OCI-LY3 (cell line): Measurements from ENCODE around the gene SMC1B.

Experiments used
- H2AFZ ChIP-seq: fragments of 200-600, 300-600 bp; shearing (Covaris generic); 2 replicates; pipeline ENCODE4 v1.6.0; 2014; ENCODE audit warnings: antibody characterized with exemption, low read depth, low read length
- H3K27ac ChIP-seq: fragments of 200-600, 300-600 bp; sonication (generic); 2 replicates; pipeline ENCODE4 v1.5.1; 2014; ENCODE audit warnings: mild to moderate bottlenecking, low read length, moderate library complexity, mixed read lengths
- H3K27me3 ChIP-seq: fragments of 200-600, 300-600 bp; sonication (generic); 2 replicates; pipeline ENCODE4 v1.6.1; 2014; ENCODE audit warnings: low read depth, low read length, mixed read lengths
- H3K36me3 ChIP-seq: fragments of 200-600, 300-600 bp; sonication (generic); replicated peaks from 2 replicates; pipeline ENCODE3; 2014; ENCODE audit warnings: low read depth, low read length, mixed read lengths
- H3K4me1 ChIP-seq: fragments of 300-600, 200-600 bp; sonication (generic); 2 replicates; pipeline ENCODE4 v1.6.1; 2014; ENCODE audit warnings: low read length, mixed read lengths
- H3K4me2 ChIP-seq: fragments of 200-600, 300-600 bp; sonication (generic); 2 replicates; pipeline ENCODE4 v1.6.1; 2014; ENCODE audit warnings: low read length, mixed read lengths
- H3K4me3 ChIP-seq: fragments of 300-600, 200-600 bp; sonication (generic); 2 replicates; pipeline ENCODE4 v1.5.1; 2014; ENCODE audit warnings: antibody characterized with exemption, mild to moderate bottlenecking, low read length, moderate library complexity
- H3K79me2 ChIP-seq: fragments of 300-600, 200-600 bp; shearing (Covaris generic); 2 replicates; pipeline ENCODE4 v1.6.1; 2014; ENCODE audit warnings: mild to moderate bottlenecking, low read length, mixed read lengths
- H3K9ac ChIP-seq: fragments of 300-600, 200-600 bp; shearing (Covaris generic); 2 replicates; pipeline ENCODE4 v1.6.0; 2014; ENCODE audit warnings: mild to moderate bottlenecking, low read length, moderate library complexity
- H3K9me3 ChIP-seq: fragments of 200-600, 300-600 bp; shearing (Covaris generic); 2 replicates; pipeline ENCODE4 v1.6.1; 2014; ENCODE audit warnings: low read length, mixed read lengths; ENCODE audit not compliant: insufficient read depth
- H4K20me1 ChIP-seq: fragments of 200-600, 300-600 bp; sonication (generic); 2 replicates; pipeline ENCODE4 v1.6.1; 2016; ENCODE audit warnings: low read length, mixed read lengths; ENCODE audit not compliant: insufficient read depth
- EZH2phosphoT487 ChIP-seq: fragments of 200-600 bp; shearing (Covaris generic); IDR thresholded peaks from 2 replicates; pipeline ENCODE4 v1.6.1; 2018; ENCODE audit warnings: antibody characterized with exemption, mixed run types, low read depth
- TF ChIP-seq, protein P1 (sequence below): fragments of 200-600, 300-600 bp; sonication (generic); IDR thresholded peaks from 2 replicates; pipeline ENCODE4 v1.5.1; 2014; ENCODE audit warnings: antibody characterized with exemption, low read length, low read depth

The SMC1B gene

GRCh38 chr22:45455212-45455611, 41.8 kb upstream of the SMC1B start:
- Histone ChIP-seq H3K4me1 (no peaks in the 10 kb centered on the region), H3K4me3 (no peak overlapping the region), H3K79me2 (no peaks in the 10 kb centered on the region), H3K36me3 (no peaks in the 10 kb centered on the region), H3K4me2 (no peak overlapping the region), H3K27ac (no peak overlapping the region), H3K9me3 (no peaks in the 10 kb centered on the region), H3K9ac (no peak overlapping the region), H4K20me1 (no peaks in the 10 kb centered on the region), H2AFZ (no peak overlapping the region), H3K27me3 (peaks cover 28% of the 10 kb centered on the region)
- TF ChIP-seq, protein P1, sequence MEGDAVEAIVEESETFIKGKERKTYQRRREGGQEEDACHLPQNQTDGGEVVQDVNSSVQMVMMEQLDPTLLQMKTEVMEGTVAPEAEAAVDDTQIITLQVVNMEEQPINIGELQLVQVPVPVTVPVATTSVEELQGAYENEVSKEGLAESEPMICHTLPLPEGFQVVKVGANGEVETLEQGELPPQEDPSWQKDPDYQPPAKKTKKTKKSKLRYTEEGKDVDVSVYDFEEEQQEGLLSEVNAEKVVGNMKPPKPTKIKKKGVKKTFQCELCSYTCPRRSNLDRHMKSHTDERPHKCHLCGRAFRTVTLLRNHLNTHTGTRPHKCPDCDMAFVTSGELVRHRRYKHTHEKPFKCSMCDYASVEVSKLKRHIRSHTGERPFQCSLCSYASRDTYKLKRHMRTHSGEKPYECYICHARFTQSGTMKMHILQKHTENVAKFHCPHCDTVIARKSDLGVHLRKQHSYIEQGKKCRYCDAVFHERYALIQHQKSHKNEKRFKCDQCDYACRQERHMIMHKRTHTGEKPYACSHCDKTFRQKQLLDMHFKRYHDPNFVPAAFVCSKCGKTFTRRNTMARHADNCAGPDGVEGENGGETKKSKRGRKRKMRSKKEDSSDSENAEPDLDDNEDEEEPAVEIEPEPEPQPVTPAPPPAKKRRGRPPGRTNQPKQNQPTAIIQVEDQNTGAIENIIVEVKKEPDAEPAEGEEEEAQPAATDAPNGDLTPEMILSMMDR: no peak
- TF ChIP-seq EZH2phosphoT487: no peak

- Histone ChIP-seq H3K9ac (no peak overlapping the region), H3K27ac (no peak overlapping the region), H3K4me3 (no peak overlapping the region), H4K20me1 (no peaks in the 10 kb centered on the region), H3K4me1 (no peaks in the 10 kb centered on the region), H2AFZ (no peak overlapping the region), H3K79me2 (no peaks in the 10 kb centered on the region), H3K36me3 (no peaks in the 10 kb centered on the region), H3K27me3 (peaks cover 28% of the 10 kb centered on the region), H3K4me2 (no peak overlapping the region), H3K9me3 (no peaks in the 10 kb centered on the region)
- TF ChIP-seq, protein P1: no peak
- TF ChIP-seq EZH2phosphoT487: no peak
These were observed 40.9 kb upstream of the SMC1B start for GRCh38 chr22:45454275-45454674.

GRCh38 chr22:45453764-45454163, 40.4 kb upstream of the SMC1B start:
- Histone ChIP-seq H3K79me2 (no peaks in the 10 kb centered on the region), H3K4me2 (no peak overlapping the region), H3K9me3 (no peaks in the 10 kb centered on the region), H3K27me3 (peaks cover 28% of the 10 kb centered on the region), H3K27ac (no peak overlapping the region), H3K4me3 (no peak overlapping the region), H4K20me1 (no peaks in the 10 kb centered on the region), H3K9ac (no peak overlapping the region), H2AFZ (no peak overlapping the region), H3K4me1 (no peaks in the 10 kb centered on the region), H3K36me3 (no peaks in the 10 kb centered on the region)
- TF ChIP-seq, protein P1: no peak
- TF ChIP-seq EZH2phosphoT487: no peak

DNA sequence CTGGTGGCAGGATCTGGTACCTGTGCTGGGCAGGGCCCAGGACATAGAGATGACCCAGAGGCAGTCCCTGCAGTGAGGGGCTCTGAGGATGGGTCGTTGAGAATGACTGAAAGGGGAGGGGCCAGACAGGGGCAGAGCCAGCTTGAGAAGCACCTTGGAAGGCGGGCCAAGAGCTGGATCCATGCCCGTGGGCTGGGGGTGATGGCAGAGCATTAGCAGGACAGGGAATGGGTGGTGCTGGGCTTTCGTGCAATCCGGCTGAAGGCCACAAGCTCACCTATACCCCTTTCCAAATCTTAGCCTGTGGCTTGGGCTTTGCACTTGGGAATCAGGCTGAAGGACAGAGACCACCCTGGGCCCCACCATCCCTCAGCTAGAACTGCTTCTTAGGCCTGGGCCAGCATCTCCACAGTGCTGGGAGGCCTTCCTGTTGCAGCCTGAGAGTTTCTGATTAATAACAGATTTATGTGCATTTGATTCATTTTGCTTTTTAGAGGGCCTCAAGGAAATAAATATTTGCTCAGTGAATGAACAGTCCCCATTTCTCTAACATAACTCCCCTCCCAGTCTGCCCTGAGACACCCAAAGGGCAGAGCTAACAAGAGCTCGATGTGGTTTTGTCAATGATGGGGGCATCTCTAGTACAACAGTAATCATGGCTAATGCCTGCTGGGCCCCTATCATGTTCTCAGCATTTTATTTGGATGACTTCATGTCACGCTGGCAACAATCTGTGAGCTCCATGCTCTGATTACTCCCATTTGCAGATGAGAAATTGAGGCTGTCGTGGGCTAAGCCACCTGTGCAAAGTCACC, 39.4 kb upstream of the SMC1B start:
- H3K36me3 ChIP-seq: no peaks in the 10 kb centered on the region
- H3K9me3 ChIP-seq: no peaks in the 10 kb centered on the region
- no peaks in the 10 kb centered on the region for H3K79me2 ChIP-seq
- no peak overlapping the region for H3K4me2 ChIP-seq
- H4K20me1 ChIP-seq: no peaks in the 10 kb centered on the region
- H3K27me3 ChIP-seq: peaks cover 28% of the 10 kb centered on the region
- TF ChIP-seq EZH2phosphoT487: no peak
- TF ChIP-seq, protein P1: no peak
- H3K4me3 ChIP-seq: no peak overlapping the region
- no peaks in the 10 kb centered on the region for H3K4me1 ChIP-seq
- no peak overlapping the region for H2AFZ ChIP-seq
- no peak overlapping the region for H3K9ac ChIP-seq
- H3K27ac ChIP-seq: no peak overlapping the region
